GM18519 (cell line): Measurements from ENCODE around the gene CCSER1.
"Not testable (repeated sequence)": the region's sequence is repeated elsewhere in the genome, so short reads cannot be mapped to it uniquely, and the experiment has no call there.

ENCODE experiments used
- ATAC-seq: cut with Tn5 transposase; IDR thresholded peaks from one replicate; pipeline ENCODE4 v1.9.1; 2021; ENCODE audit warnings: mild to moderate bottlenecking, moderate library complexity; ENCODE audit not compliant: unreplicated experiment, low FRiP score

CCSER1 gene

GRCh38 chr4:90421161-90421560, 294.0 kb downstream of the CCSER1 start:
- no peak for ATAC-seq

GRCh38 chr4:90425893-90426292, 298.7 kb downstream of the CCSER1 start:
- ATAC-seq: no peak

GRCh38 chr4:90438522-90438921, 311.3 kb downstream of the CCSER1 start:
- no peak for ATAC-seq

GRCh38 chr4:90441770-90442169, 314.6 kb downstream of the CCSER1 start:
- no peak for ATAC-seq

- no peak for ATAC-seq
Observed at GRCh38 chr4:90442619-90443018, 315.4 kb downstream of the CCSER1 start.

GRCh38 chr4:90443231-90443630, 316.0 kb downstream of the CCSER1 start:
- no peak for ATAC-seq

GRCh38 chr4:90444904-90445303, 317.7 kb downstream of the CCSER1 start:
- ATAC-seq: no peak

- ATAC-seq: no peak
Observed at GRCh38 chr4:90445380-90445779, 318.2 kb downstream of the CCSER1 start.

GRCh38 chr4:90449626-90450025, 322.4 kb downstream of the CCSER1 start:
- ATAC-seq: no peak

GRCh38 chr4:90456891-90457290, 329.7 kb downstream of the CCSER1 start:
- no peak for ATAC-seq

GRCh38 chr4:90457817-90458216, 330.6 kb downstream of the CCSER1 start:
- ATAC-seq: no peak

- no peak for ATAC-seq
Observed at GRCh38 chr4:90458576-90458975, 331.4 kb downstream of the CCSER1 start.

- no peak for ATAC-seq
Observed at GRCh38 chr4:90474484-90474883, 347.3 kb downstream of the CCSER1 start.

- no peak for ATAC-seq
Observed at GRCh38 chr4:90476019-90476418, 348.8 kb downstream of the CCSER1 start.

- no peak for ATAC-seq
Observed at GRCh38 chr4:90476586-90476985, 349.4 kb downstream of the CCSER1 start.

- ATAC-seq: not testable (repeated sequence)
Observed at GRCh38 chr4:90484894-90485293, 357.7 kb downstream of the CCSER1 start.

GRCh38 chr4:90486346-90486745, 359.2 kb downstream of the CCSER1 start:
- no peak for ATAC-seq

GRCh38 chr4:90495211-90495610, 368.0 kb downstream of the CCSER1 start:
- no peak for ATAC-seq

GRCh38 chr4:90495936-90496335, 368.7 kb downstream of the CCSER1 start:
- no peak for ATAC-seq

- ATAC-seq: no peak
Observed at GRCh38 chr4:90498175-90498574, 371.0 kb downstream of the CCSER1 start.

GRCh38 chr4:90503677-90504076, 376.5 kb downstream of the CCSER1 start:
- ATAC-seq: no peak

GRCh38 chr4:90515191-90515590, 388.0 kb downstream of the CCSER1 start:
- ATAC-seq: no peak

- ATAC-seq: no peak
Observed at GRCh38 chr4:90528551-90528950, 401.4 kb downstream of the CCSER1 start.
